Sigmoid colon (tissue), 7 donors: ENCODE data around the gene SCN4B. TPM values are rescaled to one million over a fixed set of nuclear protein-coding genes. Genes with fewer than 3 reads are reported as not detected.

Experiments used
- DNase-seq: peaks from one replicate; pipeline ENCODE4 v3.0.0-alpha.2; 2019
- H3K27ac ChIP-seq, 4 donors: fragments of 200-600 bp; sonication (generic); one replicate each; pipeline ENCODE4 v1.5.1; 2016 to 2019; ENCODE audit warnings: mild to moderate bottlenecking in 1 of 4
- H3K27me3 ChIP-seq, 3 donors: fragments of 200-600 bp; sonication (generic); one replicate each; pipeline ENCODE4 v1.5.1; 2019; ENCODE audit warnings: mild to moderate bottlenecking in 1 of 3
- H3K36me3 ChIP-seq, 4 donors: fragments of 200-600 bp; sonication (generic); one replicate each; pipeline ENCODE4 v1.5.1; 2016 to 2019
- H3K4me1 ChIP-seq, 4 donors: fragments of 200-600 bp; sonication (generic); one replicate each; pipeline ENCODE4 v1.5.1; 2017 to 2019
- H3K4me3 ChIP-seq, 4 donors: fragments of 200-600 bp; sonication (generic); one replicate each; pipeline ENCODE4 v1.5.1; 2017 to 2019; ENCODE audit warnings: mild to moderate bottlenecking in 2 of 4, moderate library complexity in 1 of 4
- H3K9me3 ChIP-seq, 4 donors: fragments of 200-600 bp in 3 of 4; sonication (generic) in 3 of 4; one replicate each; pipeline versions ENCODE4 v1.5.1 to v1.6.1; 2013 to 2019
- EP300 ChIP-seq, 4 donors: sonication (generic); formaldehyde crosslinking; IDR thresholded peaks; one replicate each; pipeline ENCODE4 v1.6.1; 2017; ENCODE audit warnings: antibody characterized with exemption in 4 of 4
- POLR2A ChIP-seq, 2 donors: fragments of 450-650 bp; IDR thresholded peaks; one replicate each; pipeline ENCODE4 v1.6.1; 2016; ENCODE audit warnings: antibody characterized with exemption in 2 of 2, mild to moderate bottlenecking in 2 of 2, moderate library complexity in 2 of 2
- POLR2AphosphoS5 ChIP-seq, 4 donors: sonication (generic); formaldehyde crosslinking; IDR thresholded peaks; one replicate each; pipeline ENCODE4 v1.6.1; 2017; ENCODE audit warnings: antibody characterized with exemption in 4 of 4
- WGBS, 2 donors: extraction: QIAGEN DNeasy Blood & Tissue Kit; methylation state at CpG; one replicate each; pipeline ENCODE4 v1.1.7; 2013; 5-methylcytosine and 5-hydroxymethylcytosine counted together
- intact Hi-C: fragments of 100-400 bp; cut with DNase I; formaldehyde crosslinking; loops from one replicate; pipeline ENCODE4 v1.15.1; 2023
- polyA plus RNA-seq, 3 donors: library from polyadenylated mRNA; stranded (reverse); fragments of 200-250 nt; gene quantifications; one replicate each; pipeline ENCODE4 v1.2.3, GENCODE V29; 2013
- total RNA-seq, 4 donors: library from RNA; depleted of rRNA; stranded (reverse); fragments of >200 nt; gene quantifications; one replicate each; pipeline ENCODE4 v1.1.0, GENCODE V29; 2016
- TF ChIP-seq, protein P1 (sequence below), 4 experiments: fragments of 450-650 bp in 3 of 4; fragments of 200-600 bp in 1 of 4; IDR thresholded peaks; one replicate each; pipeline ENCODE4 v1.5.1; 2016 to 2019; ENCODE audit warnings: antibody characterized with exemption in 4 of 4, mild to moderate bottlenecking in 3 of 4, moderate library complexity in 2 of 4
- donor health status: healthy with polysubstance abuse.
- donor health status: Bipolar disorder and iron deficiency.
- donor health status: healthy.

The SCN4B gene
- total and polyA plus RNA-seq, 7 donors, result 0.92 to 2.2 (median 1.3) TPM

GRCh38 chr11:118099838-118100556 is 52.6 kb downstream of the SCN4B start:
- no peak for TF ChIP-seq POLR2A (IDR thresholded peaks at IDR 0.05)
- TF ChIP-seq, protein P1, sequence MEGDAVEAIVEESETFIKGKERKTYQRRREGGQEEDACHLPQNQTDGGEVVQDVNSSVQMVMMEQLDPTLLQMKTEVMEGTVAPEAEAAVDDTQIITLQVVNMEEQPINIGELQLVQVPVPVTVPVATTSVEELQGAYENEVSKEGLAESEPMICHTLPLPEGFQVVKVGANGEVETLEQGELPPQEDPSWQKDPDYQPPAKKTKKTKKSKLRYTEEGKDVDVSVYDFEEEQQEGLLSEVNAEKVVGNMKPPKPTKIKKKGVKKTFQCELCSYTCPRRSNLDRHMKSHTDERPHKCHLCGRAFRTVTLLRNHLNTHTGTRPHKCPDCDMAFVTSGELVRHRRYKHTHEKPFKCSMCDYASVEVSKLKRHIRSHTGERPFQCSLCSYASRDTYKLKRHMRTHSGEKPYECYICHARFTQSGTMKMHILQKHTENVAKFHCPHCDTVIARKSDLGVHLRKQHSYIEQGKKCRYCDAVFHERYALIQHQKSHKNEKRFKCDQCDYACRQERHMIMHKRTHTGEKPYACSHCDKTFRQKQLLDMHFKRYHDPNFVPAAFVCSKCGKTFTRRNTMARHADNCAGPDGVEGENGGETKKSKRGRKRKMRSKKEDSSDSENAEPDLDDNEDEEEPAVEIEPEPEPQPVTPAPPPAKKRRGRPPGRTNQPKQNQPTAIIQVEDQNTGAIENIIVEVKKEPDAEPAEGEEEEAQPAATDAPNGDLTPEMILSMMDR (IDR thresholded peaks at IDR 0.05), result no peak
- no peak for TF ChIP-seq POLR2AphosphoS5 (IDR thresholded peaks at IDR 0.05)
- Histone ChIP-seq H3K27ac (no peak overlapping the region), H3K4me1 (no peaks in the 10 kb centered on the region), H3K27me3 (no peaks in the 10 kb centered on the region), H3K9me3 (no peaks in the 10 kb centered on the region), H3K36me3 (no peaks in the 10 kb centered on the region), H3K4me3 (no peak overlapping the region)
- DNase-seq, result peak; percentile 28
- intact Hi-C loops, result no loop called here
- WGBS, 2 donors, result 84 to 88% methylated on average over 10 of the region's 10 CpGs

- WGBS, 2 donors, result 79 to 85% methylated on average over 11 of the region's 11 CpGs
- DNase-seq, result peak; percentile 54
- intact Hi-C loops, result no loop called here
- TF ChIP-seq POLR2A (IDR thresholded peaks at IDR 0.05), result no peak
- TF ChIP-seq, protein P1 (IDR thresholded peaks at IDR 0.05), result no peak
- Histone ChIP-seq H3K9me3 (no peaks in the 10 kb centered on the region), H3K4me3 (no peak overlapping the region), H3K27me3 (no peaks in the 10 kb centered on the region), H3K36me3 (no peaks in the 10 kb centered on the region), H3K27ac (no peak overlapping the region), H3K4me1 (no peaks in the 10 kb centered on the region)
Measured at GRCh38 chr11:118098996-118099837, 53.4 kb downstream of the SCN4B start.

DNA sequence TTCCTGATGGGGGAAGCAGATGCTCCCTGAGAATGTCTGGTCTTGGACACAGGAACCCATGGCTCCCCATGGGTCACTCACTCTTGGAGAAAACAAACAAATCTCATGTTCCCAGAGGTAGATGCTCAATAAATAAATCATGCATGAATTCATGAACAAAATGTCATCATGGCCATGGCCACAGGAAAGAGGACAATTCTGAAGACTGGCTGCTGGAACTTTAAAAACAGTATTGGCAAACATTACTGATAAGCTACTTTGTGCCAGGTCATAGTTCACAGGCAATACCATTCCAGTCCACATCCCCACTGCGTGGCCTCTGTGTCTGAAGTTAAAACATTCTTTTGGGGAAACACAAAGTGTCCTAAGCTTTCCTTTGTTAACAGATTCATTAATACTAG is 56.7 kb downstream of the SCN4B start:
- intact Hi-C loops, result no loop called here
- TF ChIP-seq EP300 (IDR thresholded peaks at IDR 0.05) (no peak), POLR2AphosphoS5 (IDR thresholded peaks at IDR 0.05) (no peak), POLR2A (IDR thresholded peaks at IDR 0.05) (no peak)
- TF ChIP-seq, protein P1 (IDR thresholded peaks at IDR 0.05), result no peak
- WGBS, 2 donors, result 0 to 77% methylated on average over 1 of the region's 1 CpG
- DNase-seq, result no peak
- H3K36me3 ChIP-seq, result no peaks in the 10 kb centered on the region
- no peak overlapping the region for H3K27ac ChIP-seq
- H3K9me3 ChIP-seq, result no peaks in the 10 kb centered on the region
- no peak overlapping the region for H3K4me3 ChIP-seq
- H3K27me3 ChIP-seq, result peaks cover 0 to 10% (median 0%) of the 10 kb centered on the region in 3 donors
- no peaks in the 10 kb centered on the region for H3K4me1 ChIP-seq

DNA sequence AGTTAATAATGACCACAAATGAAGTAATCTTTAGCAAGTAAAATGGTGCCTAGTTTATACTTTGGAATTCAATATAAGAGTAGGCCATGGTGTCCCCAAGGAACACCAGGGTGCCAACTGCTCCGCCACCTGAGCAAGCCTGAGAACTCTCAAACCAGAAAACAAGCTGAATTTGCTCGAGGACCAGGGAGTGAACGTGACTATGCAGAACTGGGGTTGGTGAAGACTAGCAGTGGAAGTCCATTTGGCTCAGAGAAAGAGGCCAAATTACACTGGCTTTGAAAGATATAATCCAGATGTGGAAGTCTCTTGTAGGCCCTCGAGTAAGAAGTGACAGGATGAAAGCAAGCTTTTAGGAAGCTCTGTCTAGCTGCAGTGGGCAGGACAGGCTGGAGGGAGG is 57.1 kb downstream of the SCN4B start:
- no peaks in the 10 kb centered on the region for H3K9me3 ChIP-seq
- intact Hi-C loops, result no loop called here
- no peak for DNase-seq

More for the DNA sequence above, 57.1 kb downstream of the SCN4B start:
- no peak for TF ChIP-seq POLR2A (IDR thresholded peaks at IDR 0.05)
- TF ChIP-seq, protein P1 (IDR thresholded peaks at IDR 0.05), result no peak
- no peak for TF ChIP-seq EP300 (IDR thresholded peaks at IDR 0.05)
- no peak for TF ChIP-seq POLR2AphosphoS5 (IDR thresholded peaks at IDR 0.05)
- H3K4me3 ChIP-seq, result no peak overlapping the region
- no peaks in the 10 kb centered on the region for H3K36me3 ChIP-seq
- 73 to 89% methylated on average over 4 of the region's 4 CpGs for WGBS, 2 donors
- H3K27ac ChIP-seq, result no peak overlapping the region
- H3K4me1 ChIP-seq, result no peaks in the 10 kb centered on the region
- peaks cover 0 to 10% (median 0%) of the 10 kb centered on the region in 3 donors for H3K27me3 ChIP-seq
